GM12892 (cell line): Measurements from ENCODE around the gene MAGI2.

ENCODE experiments used
- POLR2A ChIP-seq: IDR thresholded peaks from 2 replicates; pipeline ENCODE4 v1.6.1; 2011; ENCODE audit warnings: low read depth, low read length, control low read depth
- POLR2AphosphoS5 ChIP-seq: IDR thresholded peaks from 2 replicates; pipeline ENCODE4 v1.6.1; 2011; ENCODE audit warnings: low read depth, low read length, control low read depth
- TAF1 ChIP-seq: IDR thresholded peaks from 2 replicates; pipeline ENCODE4 v1.6.1; 2011; ENCODE audit warnings: low read depth, mild to moderate bottlenecking, control low read depth, low read length, borderline replicate concordance

- no peak for TF ChIP-seq TAF1
- TF ChIP-seq POLR2AphosphoS5, result no peak
- TF ChIP-seq POLR2A, result no peak
Observed at GRCh38 chr7:79434098-79434497, 19.4 kb downstream of the MAGI2 start.
